NCI-H748 treated with DMSO at 0.1 percent for 48 hours (cell line): Measurements from ENCODE around the gene MAN2A1.
"Not testable (repeated sequence)": the region's sequence is repeated elsewhere in the genome, so short reads cannot be mapped to it uniquely, and the experiment has no call there.

ENCODE experiments used
- DNase-seq: peaks from one replicate; lab custom pipeline; 2025; lab: John Stamatoyannopoulos, UW

Gene MAN2A1

GRCh38 chr5:109868737-109869136, 179.0 kb downstream of the MAN2A1 start:
- no peak for DNase-seq

GRCh38 chr5:109873687-109874086, 184.0 kb downstream of the MAN2A1 start:
- no peak for DNase-seq

- no peak for DNase-seq
Measured at GRCh38 chr5:109874108-109874507, 184.4 kb downstream of the MAN2A1 start.

- DNase-seq: no peak
Measured at GRCh38 chr5:109876030-109876725, 186.5 kb downstream of the MAN2A1 start.

- no peak for DNase-seq
Measured at GRCh38 chr5:109876941-109877669, 187.4 kb downstream of the MAN2A1 start.

DNA sequence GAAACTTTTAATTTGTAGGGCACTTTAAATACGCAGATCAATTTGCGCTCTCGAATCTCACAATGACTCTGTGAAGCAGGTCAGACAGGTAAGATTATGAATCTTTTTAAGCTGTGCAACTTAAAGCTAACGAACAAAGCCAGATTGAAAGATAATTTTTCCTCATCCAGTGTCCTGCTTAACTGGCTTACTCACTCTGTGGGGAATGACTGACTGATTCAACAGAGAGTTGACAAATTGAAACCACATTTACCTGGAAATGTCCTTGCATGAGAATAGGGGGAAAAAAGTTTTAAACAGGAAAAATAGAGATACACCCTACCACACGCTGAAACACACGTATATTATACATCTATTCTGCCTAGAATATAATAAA, 187.9 kb downstream of the MAN2A1 start:
- DNase-seq: no peak

DNA sequence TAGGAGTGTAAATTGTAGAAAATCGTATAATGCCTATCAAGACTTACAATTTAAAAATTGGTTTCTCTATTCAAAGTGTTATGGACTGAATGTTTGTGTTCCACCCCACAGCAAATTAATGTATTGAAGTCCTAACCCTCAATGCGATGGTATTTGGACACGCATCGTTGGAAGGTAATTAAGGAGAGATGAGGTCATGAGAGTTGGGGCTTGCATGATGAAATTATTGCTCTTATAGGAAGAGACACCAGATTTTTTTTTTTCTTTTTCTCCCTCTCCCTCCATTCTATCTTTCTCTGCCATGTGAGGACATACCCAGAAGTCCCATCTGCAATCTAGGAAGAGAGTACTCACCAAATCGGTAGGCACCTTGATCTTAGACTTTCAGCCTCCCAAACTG, 189.2 kb downstream of the MAN2A1 start:
- no peak for DNase-seq

GRCh38 chr5:109880907-109881685, 191.4 kb downstream of the MAN2A1 start:
- peak; percentile 18 for DNase-seq

- DNase-seq: no peak
Measured at GRCh38 chr5:109882546-109882945, 192.8 kb downstream of the MAN2A1 start.

- no peak for DNase-seq
Measured at GRCh38 chr5:109884676-109885075, 194.9 kb downstream of the MAN2A1 start.

DNA sequence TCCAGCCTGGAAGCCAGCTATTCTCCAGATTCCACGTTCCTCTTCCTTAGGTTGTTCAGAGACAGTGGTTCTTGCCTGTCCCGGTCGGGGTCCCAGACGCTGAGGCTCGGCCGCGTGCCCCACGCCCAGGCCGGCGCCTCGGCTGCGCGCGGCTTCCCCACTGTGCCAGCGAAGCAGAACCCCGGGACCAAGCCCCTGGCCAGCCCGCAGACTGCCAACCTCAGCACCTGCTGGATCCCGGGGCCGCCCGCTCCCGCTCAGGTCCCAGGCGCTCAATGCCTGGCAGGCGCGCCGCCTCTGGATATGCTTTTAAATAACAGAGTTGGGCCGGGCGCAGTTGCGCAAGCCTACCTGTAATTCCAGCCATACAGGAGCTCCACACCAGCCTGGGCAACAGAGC, 195.5 kb downstream of the MAN2A1 start:
- no peak for DNase-seq

GRCh38 chr5:109888989-109889388, 199.3 kb downstream of the MAN2A1 start:
- DNase-seq: no peak

- not testable (repeated sequence) for DNase-seq
Measured at GRCh38 chr5:109893271-109893670, 203.5 kb downstream of the MAN2A1 start.

DNA sequence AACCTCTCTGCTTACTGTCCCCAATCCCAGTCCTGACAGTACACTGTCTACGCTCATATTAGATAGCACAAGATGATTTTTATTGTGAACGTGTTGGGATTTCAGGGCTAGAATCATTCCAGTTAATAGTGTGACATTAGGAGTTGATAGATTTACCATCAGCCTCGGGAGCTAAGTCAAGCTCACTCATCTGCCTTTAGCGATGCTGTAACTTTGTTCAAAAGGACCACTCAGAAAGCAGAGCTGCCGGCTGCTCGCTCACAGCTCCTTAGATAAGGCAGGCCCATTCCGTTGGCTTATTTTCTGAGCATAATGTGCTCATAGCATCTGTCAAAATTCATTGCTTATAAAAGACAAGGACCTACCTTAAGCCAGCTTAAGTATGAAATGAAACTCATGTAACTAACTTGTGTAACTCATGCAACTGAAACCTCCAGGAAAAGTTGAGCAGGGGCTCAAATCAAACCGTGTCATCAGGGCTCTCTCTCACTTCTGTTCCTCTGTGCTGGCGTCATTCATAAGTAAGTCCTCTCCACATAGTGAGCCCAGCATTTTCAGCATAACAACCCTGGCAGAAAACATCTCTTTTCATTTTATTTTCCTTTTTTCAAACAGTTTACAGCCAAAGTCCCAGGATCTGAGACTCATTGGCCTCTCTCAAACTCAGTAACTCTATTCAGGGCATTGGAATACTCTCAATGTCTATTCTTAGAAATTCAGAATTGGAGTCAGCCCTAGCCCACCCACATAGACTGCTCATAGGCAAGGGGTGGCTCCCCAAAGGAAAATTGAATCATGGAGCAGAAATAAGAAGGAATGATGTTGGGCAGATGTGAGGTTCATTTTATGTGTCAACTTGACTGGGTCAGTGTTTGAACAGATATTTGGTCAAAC, 208.8 kb downstream of the MAN2A1 start:
- no peak for DNase-seq

DNA sequence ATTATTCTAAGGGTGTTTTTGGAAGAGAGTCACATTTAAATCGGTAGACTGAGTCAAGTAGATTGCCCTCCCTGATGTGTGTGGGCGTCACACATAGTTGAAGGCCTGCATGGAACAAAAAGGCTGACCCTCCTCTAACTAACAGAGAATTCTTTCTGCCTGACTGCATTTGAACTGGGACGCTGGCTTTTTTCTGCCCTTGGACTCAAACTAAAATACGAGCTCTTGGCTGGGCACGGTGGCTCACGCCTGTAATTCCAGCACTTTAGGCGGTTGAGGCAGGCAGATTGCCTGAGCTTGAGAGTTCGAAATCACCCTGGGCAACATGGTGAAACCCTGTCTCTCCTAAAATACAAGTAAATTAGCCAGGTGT, 209.4 kb downstream of the MAN2A1 start:
- DNase-seq: no peak

DNA sequence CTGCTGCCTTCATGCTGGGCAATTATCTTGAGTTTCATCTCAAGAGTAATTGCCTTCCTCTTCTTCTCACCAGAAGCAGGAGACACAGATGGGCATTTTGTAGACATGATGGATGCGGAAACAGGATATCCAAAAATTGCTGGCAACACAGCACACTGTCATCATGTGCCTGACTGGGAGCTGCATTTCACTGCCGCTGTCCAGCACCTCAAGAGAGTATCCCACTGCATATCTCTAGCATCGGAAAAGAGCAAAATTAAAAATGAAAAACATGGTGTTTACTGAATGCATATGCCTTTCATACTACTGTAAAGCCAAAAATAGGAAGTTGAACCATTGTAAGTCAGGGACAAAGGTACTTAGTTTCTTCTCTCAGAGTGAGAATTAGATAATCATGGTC, 210.7 kb downstream of the MAN2A1 start:
- DNase-seq: no peak

DNA sequence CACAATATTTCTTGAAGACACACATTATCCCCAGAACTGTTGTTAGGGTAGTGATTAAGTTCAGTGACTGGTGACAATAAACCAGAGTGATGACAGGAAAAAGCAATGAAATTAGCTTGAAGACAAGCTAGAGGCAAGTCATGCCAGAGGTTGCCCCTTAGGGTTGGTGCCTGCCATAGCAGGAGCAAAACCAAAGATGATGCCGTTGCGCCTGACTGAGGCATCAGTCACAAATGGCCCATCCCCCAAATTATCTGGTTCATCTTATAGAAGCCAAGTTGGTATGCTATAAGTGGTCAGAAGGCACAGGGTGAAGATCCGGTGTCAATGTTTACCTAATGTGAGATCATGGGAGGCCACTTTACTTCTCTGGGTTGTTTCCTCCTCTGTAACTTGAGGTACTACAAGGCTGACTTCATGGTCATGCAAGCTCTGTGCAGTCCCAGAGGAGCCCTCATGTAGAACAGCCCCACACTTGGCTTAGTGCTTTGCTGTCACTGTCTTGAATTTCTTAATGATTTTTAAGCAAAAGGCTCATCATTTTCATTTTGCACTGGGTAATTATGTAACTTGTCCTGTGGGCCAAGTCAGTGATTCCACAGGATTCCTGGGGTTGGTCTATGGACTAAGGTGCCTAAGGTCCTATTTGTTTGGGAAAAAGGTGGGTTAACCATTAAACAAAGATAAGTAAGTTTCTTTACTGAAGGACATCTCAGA, 211.3 kb downstream of the MAN2A1 start:
- DNase-seq: no peak

DNA sequence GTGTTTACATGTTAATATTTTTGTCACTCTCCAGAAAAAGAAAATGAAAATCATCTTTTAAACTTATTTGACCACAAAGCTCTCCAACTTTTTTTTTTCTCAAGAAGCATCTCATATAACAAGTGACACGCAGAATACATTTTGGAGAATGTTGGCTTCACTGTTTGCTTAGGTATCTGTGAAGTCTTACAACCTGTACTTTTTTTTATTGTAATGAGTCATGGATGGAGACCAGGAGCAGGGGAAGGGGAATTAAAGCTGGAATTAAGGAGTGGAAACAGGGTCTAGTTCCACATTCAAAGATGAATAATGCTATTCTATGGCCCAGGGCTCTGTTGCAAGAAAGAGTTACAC, 211.9 kb downstream of the MAN2A1 start:
- no peak for DNase-seq

GRCh38 chr5:109903061-109903460, 213.3 kb downstream of the MAN2A1 start:
- DNase-seq: no peak

GRCh38 chr5:109905906-109906305, 216.2 kb downstream of the MAN2A1 start:
- DNase-seq: no peak

DNA sequence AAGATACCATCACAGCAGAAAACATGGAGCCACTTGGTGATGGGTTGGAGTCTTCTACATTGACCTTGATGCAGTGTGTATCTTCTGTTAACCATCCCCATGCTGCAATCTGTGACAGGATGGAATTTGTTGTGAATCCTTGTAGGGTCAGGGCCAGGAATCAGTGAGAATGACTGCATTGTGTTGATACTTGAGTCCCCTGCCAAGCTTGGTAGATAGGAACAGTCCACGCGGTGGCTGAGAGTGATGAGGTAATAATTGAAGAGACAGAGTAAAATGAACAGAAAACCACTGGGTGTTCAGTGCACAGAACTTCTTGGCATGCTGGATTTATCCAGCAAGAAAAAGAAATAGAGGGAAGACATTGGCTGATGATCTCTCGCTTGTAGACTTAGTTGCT, 217.5 kb downstream of the MAN2A1 start:
- DNase-seq: no peak
